ENCODE results near the gene MYO19. TPM values are rescaled to one million over a fixed set of nuclear protein-coding genes. Genes with fewer than 3 reads are reported as not detected.

Gene MYO19
- total RNA-seq, 1 donor: 51.4 TPM

DNA sequence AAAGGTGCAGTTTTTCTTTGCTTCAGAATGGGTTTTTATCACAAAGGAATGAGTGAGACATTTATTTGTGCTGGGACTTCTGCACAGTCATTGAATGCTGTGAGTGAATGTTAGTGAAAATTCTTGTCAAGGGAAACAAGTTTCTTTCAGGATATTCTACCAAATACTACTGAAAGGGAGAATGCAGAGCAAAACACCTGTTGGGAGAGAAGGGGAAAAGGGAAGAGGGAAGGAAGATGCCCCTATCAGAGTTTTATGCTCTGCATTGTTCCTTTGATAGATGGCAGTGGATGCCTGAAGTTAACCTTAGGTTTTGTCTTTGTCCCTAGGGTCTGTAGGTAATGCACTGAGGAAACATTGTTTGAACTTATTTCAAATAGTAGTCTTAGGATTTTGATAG lies 13.1 kb upstream of the MYO19 start:
- peak overlapping the region; percentile 93 for H3K4me2 ChIP-seq (ENCODE audit: insufficient read depth, low read length)
- peak overlapping the region; percentile 40 for H3K27ac ChIP-seq (ENCODE audit: low read depth, low read length)
- H3K4me1 ChIP-seq (ENCODE audit: insufficient read depth, low read length): peaks cover 14% of the 10 kb centered on the region
- peaks cover 3% of the 10 kb centered on the region for H3K36me3 ChIP-seq (ENCODE audit: insufficient read depth, low read length)
- no peaks in the 10 kb centered on the region for H3K9me3 ChIP-seq (ENCODE audit: low read depth, low read length)
- H4K20me1 ChIP-seq (ENCODE audit: insufficient read depth, low read length): peaks cover 55% of the 10 kb centered on the region
- no peak for DNase-seq (ENCODE audit: insufficient read length, low spot score, missing footprints)
- peak overlapping the region; percentile 96 for H3K4me3 ChIP-seq (ENCODE audit: insufficient read depth, low read length)
- H3K79me2 ChIP-seq (ENCODE audit: insufficient read depth, low read length): peaks cover 88% of the 10 kb centered on the region
- no peak overlapping the region for H2AFZ ChIP-seq (ENCODE audit: low read length)
- no peaks in the 10 kb centered on the region for H3K27me3 ChIP-seq (ENCODE audit: insufficient read depth, low read length)
- TF ChIP-seq, protein P1, sequence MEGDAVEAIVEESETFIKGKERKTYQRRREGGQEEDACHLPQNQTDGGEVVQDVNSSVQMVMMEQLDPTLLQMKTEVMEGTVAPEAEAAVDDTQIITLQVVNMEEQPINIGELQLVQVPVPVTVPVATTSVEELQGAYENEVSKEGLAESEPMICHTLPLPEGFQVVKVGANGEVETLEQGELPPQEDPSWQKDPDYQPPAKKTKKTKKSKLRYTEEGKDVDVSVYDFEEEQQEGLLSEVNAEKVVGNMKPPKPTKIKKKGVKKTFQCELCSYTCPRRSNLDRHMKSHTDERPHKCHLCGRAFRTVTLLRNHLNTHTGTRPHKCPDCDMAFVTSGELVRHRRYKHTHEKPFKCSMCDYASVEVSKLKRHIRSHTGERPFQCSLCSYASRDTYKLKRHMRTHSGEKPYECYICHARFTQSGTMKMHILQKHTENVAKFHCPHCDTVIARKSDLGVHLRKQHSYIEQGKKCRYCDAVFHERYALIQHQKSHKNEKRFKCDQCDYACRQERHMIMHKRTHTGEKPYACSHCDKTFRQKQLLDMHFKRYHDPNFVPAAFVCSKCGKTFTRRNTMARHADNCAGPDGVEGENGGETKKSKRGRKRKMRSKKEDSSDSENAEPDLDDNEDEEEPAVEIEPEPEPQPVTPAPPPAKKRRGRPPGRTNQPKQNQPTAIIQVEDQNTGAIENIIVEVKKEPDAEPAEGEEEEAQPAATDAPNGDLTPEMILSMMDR (IDR thresholded peaks at IDR 0.05; ENCODE audit: extremely low read depth, low read depth, low read length): no peak

DNA sequence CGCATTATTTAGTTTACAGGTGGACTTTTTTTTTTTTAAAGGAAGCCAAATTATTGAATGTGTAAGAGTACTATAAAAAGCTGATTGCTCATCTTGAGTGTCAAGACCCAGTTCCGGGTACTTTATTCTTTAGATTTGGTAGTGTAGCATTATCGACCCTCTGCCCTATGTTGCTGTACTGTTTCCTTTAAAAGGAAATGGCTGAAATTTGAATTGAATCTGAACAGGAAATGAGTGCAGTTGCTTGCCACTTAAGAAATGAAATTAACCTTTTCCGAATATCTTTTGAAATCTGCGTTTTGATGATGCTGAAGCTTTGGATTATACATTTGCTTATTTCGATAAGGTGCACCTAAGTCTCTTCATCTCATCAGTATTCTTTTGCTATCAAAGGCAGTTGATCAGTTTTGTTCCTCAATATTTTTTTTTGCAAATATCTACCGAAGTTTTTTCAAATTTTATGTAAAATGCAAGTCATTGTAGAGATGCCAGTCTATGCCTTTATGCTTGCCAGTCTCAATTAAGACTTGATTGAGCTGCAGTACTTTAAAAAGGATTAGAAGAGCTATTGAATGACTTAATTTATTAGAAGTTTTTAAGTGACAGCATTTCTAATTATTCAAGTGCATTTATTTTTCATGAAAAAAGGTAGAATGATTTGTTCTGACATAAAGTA lies 11.9 kb upstream of the MYO19 start:
- no peak for DNase-seq (ENCODE audit: insufficient read length, low spot score, missing footprints)
- H3K4me3 ChIP-seq (ENCODE audit: insufficient read depth, low read length): peak overlapping the region; percentile 96
- peaks cover 45% of the 10 kb centered on the region for H4K20me1 ChIP-seq (ENCODE audit: insufficient read depth, low read length)
- TF ChIP-seq, protein P1 (IDR thresholded peaks at IDR 0.05; ENCODE audit: extremely low read depth, low read depth, low read length): no peak
- peak overlapping the region; percentile 87 for H3K27ac ChIP-seq (ENCODE audit: low read depth, low read length)
- no peaks in the 10 kb centered on the region for H3K27me3 ChIP-seq (ENCODE audit: insufficient read depth, low read length)
- H3K4me1 ChIP-seq (ENCODE audit: insufficient read depth, low read length): peaks cover 14% of the 10 kb centered on the region
- H3K79me2 ChIP-seq (ENCODE audit: insufficient read depth, low read length): peaks cover 82% of the 10 kb centered on the region
- H3K36me3 ChIP-seq (ENCODE audit: insufficient read depth, low read length): peaks cover 3% of the 10 kb centered on the region
- no peak overlapping the region for H2AFZ ChIP-seq (ENCODE audit: low read length)
- peak overlapping the region; percentile 93 for H3K4me2 ChIP-seq (ENCODE audit: insufficient read depth, low read length)
- no peaks in the 10 kb centered on the region for H3K9me3 ChIP-seq (ENCODE audit: low read depth, low read length)

DNA sequence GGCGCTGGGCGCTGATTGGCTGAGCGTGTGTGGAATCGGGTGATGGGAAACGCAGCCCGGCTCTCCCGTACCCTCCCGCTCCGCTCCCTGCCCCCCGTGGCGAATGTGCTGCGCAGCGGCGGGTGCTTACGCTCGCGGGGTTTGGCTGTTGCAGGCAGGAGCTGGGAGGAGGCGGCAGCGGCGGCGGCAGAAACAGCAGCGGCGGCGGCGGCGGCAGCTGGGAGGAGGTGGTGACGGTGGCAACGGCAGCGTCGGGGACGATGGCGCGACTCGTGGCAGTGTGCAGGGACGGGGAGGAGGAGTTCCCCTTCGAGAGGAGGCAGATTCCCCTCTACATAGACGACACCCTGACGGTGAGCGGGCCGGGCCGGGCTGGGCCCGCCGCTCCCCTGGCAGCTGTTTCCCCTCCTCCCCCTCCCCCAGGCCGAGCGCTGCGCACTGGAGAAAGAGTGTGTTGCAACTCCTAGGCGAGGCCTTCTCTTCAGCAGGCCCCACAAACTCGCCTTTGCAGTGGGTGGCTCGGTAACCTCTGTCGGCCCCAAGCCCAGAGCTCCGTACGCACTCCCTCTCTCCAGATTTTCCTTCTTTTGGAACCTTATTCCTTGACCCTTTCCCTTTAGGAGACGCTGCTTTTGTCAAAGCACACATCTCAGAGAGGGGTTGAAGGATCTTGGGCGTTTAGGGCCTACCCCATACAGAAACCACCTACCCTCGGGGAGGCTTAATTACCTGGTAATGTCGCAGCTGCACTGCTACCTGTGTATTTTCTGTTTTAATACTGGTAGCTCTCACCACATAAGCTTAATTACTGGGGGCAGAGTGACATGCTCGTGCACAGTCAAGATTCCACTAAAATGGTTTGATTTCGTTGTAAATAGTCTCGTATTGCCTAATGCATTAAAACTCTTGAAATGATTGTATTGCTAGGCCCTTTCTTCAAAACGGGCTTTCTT lies 11.1 kb upstream of the MYO19 start:
- peak overlapping the region; percentile 58 for H2AFZ ChIP-seq (ENCODE audit: low read length)
- TF ChIP-seq, protein P1 (IDR thresholded peaks at IDR 0.05; ENCODE audit: extremely low read depth, low read depth, low read length): no peak

DNA sequence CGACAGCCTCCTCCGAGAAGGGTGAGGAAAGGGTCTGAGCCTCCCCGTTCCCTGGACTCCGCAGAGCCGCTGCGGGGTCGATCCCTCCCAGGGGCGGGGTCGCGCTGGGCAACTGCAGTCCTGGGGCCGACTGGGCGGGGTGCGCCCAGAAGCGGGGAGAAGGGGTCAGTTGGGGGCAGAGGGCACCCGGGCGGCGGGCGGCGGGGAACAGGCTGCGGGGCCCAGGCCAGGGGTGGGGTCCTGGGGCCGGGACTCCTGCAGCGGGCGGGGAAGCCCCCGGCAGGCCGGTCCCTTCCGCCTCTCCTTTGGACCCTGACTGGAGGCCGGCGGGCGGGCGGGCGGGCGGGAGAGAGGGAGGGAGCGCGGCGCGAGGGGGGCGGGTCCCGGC lies 10.4 kb upstream of the MYO19 start:
- DNase-seq (ENCODE audit: insufficient read length, low spot score, missing footprints): no peak
- H3K79me2 ChIP-seq (ENCODE audit: insufficient read depth, low read length): peaks cover 73% of the 10 kb centered on the region
- H3K9me3 ChIP-seq (ENCODE audit: low read depth, low read length): no peaks in the 10 kb centered on the region
- peaks cover 14% of the 10 kb centered on the region for H3K4me1 ChIP-seq (ENCODE audit: insufficient read depth, low read length)
- peak overlapping the region; percentile 63 for H3K4me2 ChIP-seq (ENCODE audit: insufficient read depth, low read length)
- H3K36me3 ChIP-seq (ENCODE audit: insufficient read depth, low read length): peaks cover 3% of the 10 kb centered on the region
- no peaks in the 10 kb centered on the region for H3K27me3 ChIP-seq (ENCODE audit: insufficient read depth, low read length)
- H4K20me1 ChIP-seq (ENCODE audit: insufficient read depth, low read length): peaks cover 37% of the 10 kb centered on the region
- peak overlapping the region; percentile 88 for H2AFZ ChIP-seq (ENCODE audit: low read length)
- H3K27ac ChIP-seq (ENCODE audit: low read depth, low read length): peak overlapping the region; percentile 97
- H3K4me3 ChIP-seq (ENCODE audit: insufficient read depth, low read length): peak overlapping the region; percentile 99
- TF ChIP-seq, protein P1 (IDR thresholded peaks at IDR 0.05; ENCODE audit: extremely low read depth, low read depth, low read length): no peak

More for the DNA sequence above, 11.1 kb upstream of the MYO19 start:
- DNase-seq (ENCODE audit: insufficient read length, low spot score, missing footprints): peak; percentile 98
- peak overlapping the region; percentile 96 for H3K4me3 ChIP-seq (ENCODE audit: insufficient read depth, low read length)
- H3K79me2 ChIP-seq (ENCODE audit: insufficient read depth, low read length): peaks cover 80% of the 10 kb centered on the region
- H3K36me3 ChIP-seq (ENCODE audit: insufficient read depth, low read length): peaks cover 3% of the 10 kb centered on the region
- peak overlapping the region; percentile 87 for H3K27ac ChIP-seq (ENCODE audit: low read depth, low read length)
- peaks cover 14% of the 10 kb centered on the region for H3K4me1 ChIP-seq (ENCODE audit: insufficient read depth, low read length)
- no peaks in the 10 kb centered on the region for H3K9me3 ChIP-seq (ENCODE audit: low read depth, low read length)
- H4K20me1 ChIP-seq (ENCODE audit: insufficient read depth, low read length): peaks cover 42% of the 10 kb centered on the region
- peak overlapping the region; percentile 93 for H3K4me2 ChIP-seq (ENCODE audit: insufficient read depth, low read length)
- no peaks in the 10 kb centered on the region for H3K27me3 ChIP-seq (ENCODE audit: insufficient read depth, low read length)
